ENCODE measurements around the gene WIPF1. TPM values are rescaled to one million over a fixed set of nuclear protein-coding genes. Genes with fewer than 3 reads are reported as not detected.

WIPF1 gene
- total RNA-seq, 3 donors from 2014 or later (not counting 1 experiment from before 2014, with no cell fraction given), result 508 to 640 (median 555) TPM

DNA sequence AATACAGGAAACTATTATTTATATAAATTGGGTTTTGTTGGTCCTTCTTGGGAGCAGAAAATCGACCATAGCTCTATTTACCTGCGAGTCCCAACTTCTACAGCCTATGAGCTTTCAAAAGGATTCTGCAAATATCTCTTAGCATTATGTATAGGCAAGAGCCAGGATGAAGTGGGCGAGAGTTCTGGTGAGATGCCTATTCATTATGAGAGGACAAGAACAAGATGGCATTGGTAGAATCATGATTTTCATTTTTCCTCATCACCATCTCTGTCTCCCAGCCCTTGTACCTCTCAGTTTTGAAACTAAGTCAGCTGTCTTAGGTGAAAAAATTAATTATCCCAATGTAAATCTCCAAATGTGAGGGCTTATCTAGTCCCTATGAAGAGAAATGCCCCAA is 25.0 kb downstream of the WIPF1 start:
- Histone ChIP-seq H3K27ac (ENCODE audit: low read length) (no peak overlapping the region), H3K9me3 (ENCODE audit: control insufficient read depth, insufficient read depth, low read length) (no peaks in the 10 kb centered on the region), H3K27me3 (ENCODE audit: control insufficient read depth, insufficient read depth, low read length) (no peaks in the 10 kb centered on the region), H3K4me3 (ENCODE audit: low read length) (no peak overlapping the region), H3K4me1 (ENCODE audit: control insufficient read depth, insufficient read depth, low read length) (peaks cover 10% of the 10 kb centered on the region), H3K36me3 (ENCODE audit: control insufficient read depth, insufficient read depth, low read length) (peaks cover 98% of the 10 kb centered on the region)
- intact Hi-C loops (cut with micrococcal nuclease), result no loop called here
- Mint-ChIP-seq H3K36me3 (peaks cover 17% of the 10 kb centered on the region), H3K4me3 (peak overlapping the region; percentile 7), H3K27ac (peak overlapping the region; percentile 87 to 92), H3K9me3 (no peaks in the 10 kb centered on the region), H3K27me3 (ENCODE audit: low read depth in 2 of 2) (no peaks in the 10 kb centered on the region), H3K4me1 (peaks cover 62 to 67% of the 10 kb centered on the region in 2 donors)
- no peak for DNase-seq
- TF ChIP-seq, protein P1, sequence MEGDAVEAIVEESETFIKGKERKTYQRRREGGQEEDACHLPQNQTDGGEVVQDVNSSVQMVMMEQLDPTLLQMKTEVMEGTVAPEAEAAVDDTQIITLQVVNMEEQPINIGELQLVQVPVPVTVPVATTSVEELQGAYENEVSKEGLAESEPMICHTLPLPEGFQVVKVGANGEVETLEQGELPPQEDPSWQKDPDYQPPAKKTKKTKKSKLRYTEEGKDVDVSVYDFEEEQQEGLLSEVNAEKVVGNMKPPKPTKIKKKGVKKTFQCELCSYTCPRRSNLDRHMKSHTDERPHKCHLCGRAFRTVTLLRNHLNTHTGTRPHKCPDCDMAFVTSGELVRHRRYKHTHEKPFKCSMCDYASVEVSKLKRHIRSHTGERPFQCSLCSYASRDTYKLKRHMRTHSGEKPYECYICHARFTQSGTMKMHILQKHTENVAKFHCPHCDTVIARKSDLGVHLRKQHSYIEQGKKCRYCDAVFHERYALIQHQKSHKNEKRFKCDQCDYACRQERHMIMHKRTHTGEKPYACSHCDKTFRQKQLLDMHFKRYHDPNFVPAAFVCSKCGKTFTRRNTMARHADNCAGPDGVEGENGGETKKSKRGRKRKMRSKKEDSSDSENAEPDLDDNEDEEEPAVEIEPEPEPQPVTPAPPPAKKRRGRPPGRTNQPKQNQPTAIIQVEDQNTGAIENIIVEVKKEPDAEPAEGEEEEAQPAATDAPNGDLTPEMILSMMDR (IDR thresholded peaks at IDR 0.05), result no peak
- ATAC-seq, result no peak
- 100% methylated on average over 3 of the region's 3 CpGs for WGBS (ENCODE audit: insufficient coverage)

DNA sequence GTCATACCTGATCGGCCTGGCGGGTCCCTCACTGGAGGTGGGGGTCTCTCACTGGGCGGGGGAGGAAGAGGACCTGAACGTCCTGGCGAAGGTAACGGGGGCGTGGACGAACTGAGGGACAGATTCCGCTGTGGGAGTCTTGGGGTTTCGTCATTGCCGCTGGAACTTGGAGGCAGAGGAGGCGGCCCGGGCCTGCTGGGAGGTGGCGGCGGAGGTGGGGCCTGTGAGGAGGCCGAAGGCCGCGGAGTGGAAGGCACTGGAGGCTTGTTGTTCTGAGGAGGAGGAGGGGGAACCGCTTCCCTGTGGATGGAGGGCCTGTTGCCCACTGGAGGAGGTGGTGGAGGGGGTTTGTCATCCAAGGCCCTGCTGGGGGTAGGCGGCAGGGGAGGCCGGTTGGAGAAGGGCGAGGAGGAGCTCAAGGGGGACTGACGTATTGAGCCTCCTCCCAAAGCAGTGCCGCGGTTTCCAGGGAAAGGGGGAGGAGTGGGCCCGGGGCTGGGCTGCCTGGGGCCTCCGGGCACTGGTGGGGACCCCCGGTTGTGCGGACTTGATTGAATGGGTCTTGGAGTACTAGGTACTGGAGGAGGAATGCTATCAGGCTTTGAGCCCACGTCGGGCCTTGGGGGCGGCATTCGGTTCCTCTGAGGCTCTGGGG is 25.8 kb downstream of the WIPF1 start:
- no peak overlapping the region for H3K4me3 Mint-ChIP-seq

DNA sequence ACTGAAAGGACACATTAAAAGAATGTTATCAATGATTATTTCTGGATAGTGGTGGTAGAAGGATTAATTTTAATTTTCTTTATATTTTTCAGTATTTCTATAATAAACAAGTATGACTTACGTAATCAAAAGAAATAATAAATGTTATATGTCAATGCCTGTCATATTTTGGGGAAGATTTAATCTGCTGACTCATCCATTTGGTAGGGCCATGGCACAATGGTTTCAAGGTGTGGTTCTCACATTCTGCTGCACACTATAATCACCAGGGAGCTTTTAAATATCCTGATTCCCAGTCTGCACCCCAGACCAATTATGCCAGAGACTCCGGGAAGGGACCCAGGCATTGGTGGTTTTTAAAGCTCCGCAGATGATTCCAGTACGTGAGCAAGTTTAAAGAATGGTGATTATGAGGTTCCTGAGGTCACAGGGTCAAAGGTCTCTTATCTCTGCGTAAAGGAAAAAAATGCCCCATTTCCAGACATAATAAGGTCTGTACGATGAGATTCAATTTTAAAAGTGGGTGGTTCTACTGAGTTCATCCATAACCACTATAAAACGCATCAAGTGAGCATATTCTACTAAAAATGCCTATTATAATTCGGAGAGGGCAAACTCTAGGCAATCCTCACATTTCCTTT is 27.2 kb downstream of the WIPF1 start:
- no peaks in the 10 kb centered on the region for H3K27me3 ChIP-seq (ENCODE audit: control insufficient read depth, insufficient read depth, low read length)
- H3K27ac Mint-ChIP-seq, result peak overlapping the region; percentile 83 to 87
- H3K36me3 Mint-ChIP-seq, result peaks cover 33% of the 10 kb centered on the region
- DNase-seq, result no peak
- no peak for ATAC-seq
- TF ChIP-seq, protein P1 (IDR thresholded peaks at IDR 0.05), result no peak
- 99% methylated on average over 7 of the region's 8 CpGs for WGBS (ENCODE audit: insufficient coverage)
- H3K4me1 Mint-ChIP-seq, result peaks cover 66 to 67% of the 10 kb centered on the region in 2 donors
- H3K27ac ChIP-seq (ENCODE audit: low read length), result no peak overlapping the region
- intact Hi-C loops (cut with micrococcal nuclease), result no loop called here
- H3K4me3 Mint-ChIP-seq, result no peak overlapping the region
- no peaks in the 10 kb centered on the region for H3K27me3 Mint-ChIP-seq (ENCODE audit: low read depth in 2 of 2)
- H3K4me3 ChIP-seq (ENCODE audit: low read length), result no peak overlapping the region
- no peaks in the 10 kb centered on the region for H3K9me3 Mint-ChIP-seq
- no peaks in the 10 kb centered on the region for H3K9me3 ChIP-seq (ENCODE audit: control insufficient read depth, insufficient read depth, low read length)
- H3K4me1 ChIP-seq (ENCODE audit: control insufficient read depth, insufficient read depth, low read length), result peaks cover 9% of the 10 kb centered on the region
- H3K36me3 ChIP-seq (ENCODE audit: control insufficient read depth, insufficient read depth, low read length), result peaks cover 96% of the 10 kb centered on the region

More for the DNA sequence above, 25.8 kb downstream of the WIPF1 start:
- TF ChIP-seq, protein P1 (IDR thresholded peaks at IDR 0.05), result no peak
- 95% methylated on average over 33 of the region's 33 CpGs for WGBS (ENCODE audit: insufficient coverage)
- H3K4me3 ChIP-seq (ENCODE audit: low read length), result no peak overlapping the region
- H3K27ac ChIP-seq (ENCODE audit: low read length), result no peak overlapping the region
- peaks cover 68 to 71% of the 10 kb centered on the region in 2 donors for H3K4me1 Mint-ChIP-seq
- peak overlapping the region; percentile 87 to 92 for H3K27ac Mint-ChIP-seq
- H3K27me3 ChIP-seq (ENCODE audit: control insufficient read depth, insufficient read depth, low read length), result no peaks in the 10 kb centered on the region
- H3K4me1 ChIP-seq (ENCODE audit: control insufficient read depth, insufficient read depth, low read length), result peaks cover 9% of the 10 kb centered on the region
- no peaks in the 10 kb centered on the region for H3K27me3 Mint-ChIP-seq (ENCODE audit: low read depth in 2 of 2)
- H3K9me3 ChIP-seq (ENCODE audit: control insufficient read depth, insufficient read depth, low read length), result no peaks in the 10 kb centered on the region
- intact Hi-C loops (cut with micrococcal nuclease), result no loop called here
- H3K36me3 ChIP-seq (ENCODE audit: control insufficient read depth, insufficient read depth, low read length), result peaks cover 98% of the 10 kb centered on the region
- ATAC-seq, result peak in 1 of 3 donors; percentile 14
- no peak for DNase-seq
- no peaks in the 10 kb centered on the region for H3K9me3 Mint-ChIP-seq
- H3K36me3 Mint-ChIP-seq, result peaks cover 24% of the 10 kb centered on the region
